PC-3 (cell line): ENCODE data around the gene PIANP. TPM values are rescaled to one million over a fixed set of nuclear protein-coding genes. Genes with fewer than 3 reads are reported as not detected.

Experiments used
- ATAC-seq: fragments of 200-7000 bp; cut with Tn5 transposase; 2 replicates; pipeline ENCODE4 v1.9.1; 2020; ENCODE audit warnings: mild to moderate bottlenecking, moderate library complexity
- BruUV-seq: library from RNA; stranded (reverse); fragments of 400-500 nt; replicated peaks from 2 replicates; lab custom pipeline; 2021; lab: Mats Ljungman, UMichigan
- CTCF ChIA-PET: fragments of 300-600 bp; sonication (Branson Sonifier 250); formaldehyde crosslinking; loops from one replicate; lab custom pipeline; 2022; ENCODE audit warnings: antibody characterized with exemption; lab: Charles Lee
- POLR2A ChIA-PET: fragments of 300-600 bp; sonication (Branson Sonifier 250); formaldehyde crosslinking; loops from one replicate; lab custom pipeline; 2022; ENCODE audit warnings: antibody characterized with exemption; ENCODE audit not compliant: unreplicated experiment; lab: Charles Lee
- DNase-seq: peaks from one replicate; pipeline ENCODE4 v3.0.0-alpha.2; 2015
- H2AFZ ChIP-seq: fragments of 300-600 bp; sonication (generic); 2 replicates; pipeline ENCODE4 v1.6.0; 2016; ENCODE audit warnings: antibody characterized with exemption, low read length
- H3F3A ChIP-seq: fragments of 300-600 bp; sonication (generic); one replicate; pipeline ENCODE4 v1.6.0; 2017; ENCODE audit warnings: antibody characterized with exemption, low read length, control low read depth, mild to moderate bottlenecking; ENCODE audit not compliant: unreplicated experiment
- H3K27ac ChIP-seq: fragments of 300-600 bp; sonication (generic); 2 replicates; pipeline ENCODE4 v1.5.1; 2016; ENCODE audit warnings: mild to moderate bottlenecking, low read length
- H3K27me3 ChIP-seq: fragments of 300-600 bp; sonication (generic); 2 replicates; pipeline ENCODE4 v1.6.1; 2016; ENCODE audit warnings: low read length, mixed read lengths
- H3K36me3 ChIP-seq: fragments of 300-600 bp; sonication (generic); 2 replicates; pipeline ENCODE4 v1.6.1; 2016; ENCODE audit warnings: low read depth, mixed run types, low read length, mixed read lengths
- H3K4me1 ChIP-seq: fragments of 300-600 bp; sonication (generic); 2 replicates; pipeline ENCODE4 v1.5.1; 2016; ENCODE audit warnings: low read length; ENCODE audit not compliant: insufficient read depth
- H3K4me2 ChIP-seq: fragments of 300-600 bp; sonication (generic); 2 replicates; pipeline ENCODE4 v1.6.0; 2016; ENCODE audit warnings: low read length
- H3K4me3 ChIP-seq: fragments of 300-600 bp; sonication (generic); 2 replicates; pipeline ENCODE4 v1.5.1; 2016; ENCODE audit warnings: mild to moderate bottlenecking, low read length, mixed read lengths
- H3K79me2 ChIP-seq: fragments of 300-600 bp; sonication (generic); 2 replicates; pipeline ENCODE4 v1.6.1; 2017; ENCODE audit warnings: low read length, mixed read lengths
- H3K9ac ChIP-seq: fragments of 300-600 bp; sonication (generic); 2 replicates; pipeline ENCODE4 v1.6.0; 2016; ENCODE audit warnings: mild to moderate bottlenecking, low read length
- H3K9me2 ChIP-seq: fragments of 300-600 bp; sonication (generic); replicated peaks from 2 replicates; pipeline ENCODE4 v1.6.1; 2016; ENCODE audit warnings: mixed run types, low read length, mixed read lengths
- H3K9me3 ChIP-seq: fragments of 300-600 bp; sonication (generic); 2 replicates; pipeline ENCODE4 v1.6.1; 2016; ENCODE audit warnings: low read length, mixed read lengths
- H4K20me1 ChIP-seq: fragments of 300-600 bp; sonication (generic); 2 replicates; pipeline ENCODE4 v1.6.1; 2016; ENCODE audit warnings: low read length, mixed read lengths
- EZH2 ChIP-seq: fragments of 300-600 bp; sonication (generic); IDR thresholded peaks from one replicate; pipeline ENCODE4 v1.6.1; 2017; ENCODE audit warnings: antibody characterized with exemption, mild to moderate bottlenecking, low read length; ENCODE audit not compliant: unreplicated experiment
- EZH2phosphoT487 ChIP-seq: fragments of 300-600 bp; sonication (generic); IDR thresholded peaks from 2 replicates; pipeline ENCODE4 v1.6.1; 2018; ENCODE audit warnings: mild to moderate bottlenecking, antibody characterized with exemption, low read length, borderline replicate concordance
- intact Hi-C: fragments of 100-400 bp; cut with micrococcal nuclease; formaldehyde crosslinking; loops from 2 replicates; pipeline ENCODE4 v1.9.0; 2023
- total RNA-seq: library from RNA; depleted of rRNA; stranded (reverse); fragments of >200 nt; gene quantifications from 2 replicates; pipeline ENCODE4 v1.2.3, GENCODE V29; 2014
- TF ChIP-seq, protein P1 (sequence below): fragments of 300-600 bp; sonication (generic); conservative IDR thresholded peaks from 2 replicates; pipeline ENCODE4 v1.5.1; 2017; ENCODE audit warnings: antibody characterized with exemption, low read depth, mild to moderate bottlenecking, low read length

PIANP gene
- total RNA-seq, 1 experiment from 2014 or later, result not detected

DNA sequence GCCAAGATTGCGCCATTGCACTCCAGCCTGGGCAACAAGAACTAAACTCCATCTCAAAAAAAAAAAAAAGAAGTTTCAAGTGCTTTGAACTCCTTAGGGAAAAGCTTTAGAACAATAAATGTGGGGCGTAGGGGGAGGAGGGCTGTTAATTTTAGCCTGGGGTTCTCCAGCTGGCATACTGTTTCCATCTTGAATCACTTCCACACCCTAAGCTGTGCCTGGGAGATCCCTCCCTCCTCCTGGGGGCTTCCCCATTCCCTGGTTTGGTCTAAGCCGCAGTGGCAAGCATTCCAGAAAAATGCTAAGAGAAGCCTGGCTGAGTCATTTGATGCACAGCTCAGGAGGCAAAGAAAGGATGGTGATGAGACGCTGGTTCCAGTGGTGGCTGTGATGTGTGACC lies 9.1 kb downstream of the PIANP start:
- H3K9ac ChIP-seq, result no peak overlapping the region
- no peak overlapping the region for H2AFZ ChIP-seq
- no peak overlapping the region for H3K27ac ChIP-seq
- no TSS peak for BruUV-seq
- DNase-seq, result no peak
- H3K27me3 ChIP-seq, result no peaks in the 10 kb centered on the region
- ATAC-seq, result no peak
- ChIA-PET POLR2A (no interaction called here), CTCF (no interaction called here)
- no peaks in the 10 kb centered on the region for H3K9me3 ChIP-seq
- H3K9me2 ChIP-seq, result no peaks in the 10 kb centered on the region
- peaks cover 38% of the 10 kb centered on the region for H3K79me2 ChIP-seq
- no peaks in the 10 kb centered on the region for H3F3A ChIP-seq
- H3K4me2 ChIP-seq, result no peak overlapping the region
- no peaks in the 10 kb centered on the region for H3K36me3 ChIP-seq
- no peak overlapping the region for H3K4me3 ChIP-seq
- intact Hi-C loops, result no loop called here
- H3K4me1 ChIP-seq, result 0 out of 2 replicates have a peak, but pooled peaks cover 13% of the 10 kb centered on the region
- no peaks in the 10 kb centered on the region for H4K20me1 ChIP-seq
- TF ChIP-seq EZH2, result no peak

DNA sequence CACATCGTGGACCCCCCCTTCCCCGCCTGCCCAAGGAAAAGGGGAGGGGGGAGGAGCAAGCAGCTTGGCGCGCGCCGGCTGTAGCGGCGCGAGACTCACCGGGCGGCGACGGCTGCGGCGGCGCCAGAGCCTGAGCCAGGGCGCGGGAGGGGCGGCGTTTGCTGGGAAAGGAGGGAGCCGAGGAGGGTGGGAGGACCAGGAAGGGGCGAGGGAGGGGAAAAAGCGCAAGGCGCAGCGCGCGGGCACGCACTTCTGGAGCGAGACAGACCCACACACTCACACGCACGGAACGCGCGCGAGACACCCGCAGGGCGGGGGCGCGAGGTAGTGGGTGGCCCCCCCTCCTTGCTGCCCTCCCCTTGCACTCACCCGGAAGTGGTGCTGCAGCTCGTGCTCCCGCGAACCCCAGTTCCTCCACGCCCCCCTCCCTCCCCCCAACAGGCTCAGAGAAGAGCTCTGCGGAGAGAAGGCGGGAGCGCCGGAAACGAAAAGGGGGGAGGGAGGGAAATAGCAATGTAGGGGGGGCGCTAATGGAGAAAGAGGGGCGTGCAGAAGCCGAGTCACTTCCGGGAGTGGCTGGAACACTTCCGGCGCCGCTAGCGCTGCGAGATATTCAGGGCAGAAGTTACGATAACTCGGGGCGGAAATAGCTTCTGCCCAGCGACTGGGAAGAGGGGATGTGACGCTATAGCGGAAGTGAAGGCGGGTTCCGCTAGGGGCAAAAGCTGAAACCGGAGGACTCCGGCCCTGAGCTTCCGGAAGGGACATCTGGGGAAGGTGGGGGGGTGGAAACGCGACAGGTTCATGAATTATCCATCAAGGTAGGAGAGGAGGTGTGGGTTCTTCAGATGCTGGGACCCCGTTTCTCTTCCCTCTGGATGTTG lies 11.4 kb downstream of the PIANP start, which contains the start of gene ZNF384:
ZNF384 (minus strand) TSS at position 377 of the 884 bp plus-strand sequence. CDS start 9,855 bp downstream, outside the sequence.
- no peaks in the 10 kb centered on the region for H3F3A ChIP-seq
- intact Hi-C loops, result loop anchor here (1.0 kb wide), 2 partner anchors 26 to 35 kb away; partner anchors contain the start of genes COPS7A and ING4
- peaks cover 7% of the 10 kb centered on the region for H3K36me3 ChIP-seq
- H3K9ac ChIP-seq, result peak within 1 kb of the TSS; percentile 97
- no peaks in the 10 kb centered on the region for H3K9me2 ChIP-seq
- no peaks in the 10 kb centered on the region for H3K9me3 ChIP-seq
- H3K27me3 ChIP-seq, result no peaks in the 10 kb centered on the region
- POLR2A ChIA-PET, result interaction anchor here (0.5 to 1.0 kb wide), 11 partner anchors 9 to 880 kb away, joined by 3 to 16 read pairs (median 4); partner anchors contain the start of genes COPS7A and USP5
- H4K20me1 ChIP-seq, result no peaks in the 10 kb centered on the region
- H3K27ac ChIP-seq, result peak within 1 kb of the TSS; percentile 83
- H2AFZ ChIP-seq, result peak within 1 kb of the TSS; percentile 73
- TF ChIP-seq, protein P1, sequence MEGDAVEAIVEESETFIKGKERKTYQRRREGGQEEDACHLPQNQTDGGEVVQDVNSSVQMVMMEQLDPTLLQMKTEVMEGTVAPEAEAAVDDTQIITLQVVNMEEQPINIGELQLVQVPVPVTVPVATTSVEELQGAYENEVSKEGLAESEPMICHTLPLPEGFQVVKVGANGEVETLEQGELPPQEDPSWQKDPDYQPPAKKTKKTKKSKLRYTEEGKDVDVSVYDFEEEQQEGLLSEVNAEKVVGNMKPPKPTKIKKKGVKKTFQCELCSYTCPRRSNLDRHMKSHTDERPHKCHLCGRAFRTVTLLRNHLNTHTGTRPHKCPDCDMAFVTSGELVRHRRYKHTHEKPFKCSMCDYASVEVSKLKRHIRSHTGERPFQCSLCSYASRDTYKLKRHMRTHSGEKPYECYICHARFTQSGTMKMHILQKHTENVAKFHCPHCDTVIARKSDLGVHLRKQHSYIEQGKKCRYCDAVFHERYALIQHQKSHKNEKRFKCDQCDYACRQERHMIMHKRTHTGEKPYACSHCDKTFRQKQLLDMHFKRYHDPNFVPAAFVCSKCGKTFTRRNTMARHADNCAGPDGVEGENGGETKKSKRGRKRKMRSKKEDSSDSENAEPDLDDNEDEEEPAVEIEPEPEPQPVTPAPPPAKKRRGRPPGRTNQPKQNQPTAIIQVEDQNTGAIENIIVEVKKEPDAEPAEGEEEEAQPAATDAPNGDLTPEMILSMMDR, result no peak
- TF ChIP-seq EZH2phosphoT487, result peak; percentile 95
- peak; percentile 85 for ATAC-seq
- DNase-seq, result peak; percentile 97
- BruUV-seq, result no TSS peak
- CTCF ChIA-PET, result interaction anchor here (0.5 to 0.7 kb wide), 7 partner anchors 84 to 252 kb away, joined by 3 to 12 read pairs (median 5); no protein-coding TSS in a partner anchor
- H3K79me2 ChIP-seq, result peaks cover 60% of the 10 kb centered on the region
- H3K4me1 ChIP-seq, result peaks cover 13% of the 10 kb centered on the region; the same call in 1 of the 2 replicates
- peak within 1 kb of the TSS; percentile 99 for H3K4me2 ChIP-seq
- peak within 1 kb of the TSS; percentile 72 for H3K4me3 ChIP-seq

DNA sequence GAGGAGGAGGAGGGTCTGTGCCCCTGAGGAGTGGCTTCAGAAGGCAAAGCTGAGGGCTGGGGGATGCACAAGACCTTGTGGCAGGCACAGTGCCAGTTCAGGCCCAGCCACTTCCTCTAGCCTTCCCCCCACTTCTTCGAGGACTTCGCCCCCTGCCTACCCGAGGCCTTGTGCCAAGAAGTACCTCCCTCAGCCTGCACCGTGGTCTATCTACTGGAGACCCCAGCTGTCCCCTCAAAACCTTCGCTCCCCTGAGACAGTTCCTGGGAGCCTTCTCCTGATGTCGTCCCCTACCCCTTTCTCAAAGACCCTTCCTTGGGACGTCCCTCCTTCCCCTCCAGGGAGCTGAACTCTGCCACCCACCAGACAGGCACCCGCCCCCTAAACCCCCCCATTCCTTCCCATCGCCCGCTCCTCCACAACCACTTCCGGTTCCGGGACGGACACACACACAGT lies 12.0 kb downstream of the PIANP start:
- H3K79me2 ChIP-seq, result peaks cover 67% of the 10 kb centered on the region
- TF ChIP-seq, protein P1, result no peak
- no peak for TF ChIP-seq EZH2
- TF ChIP-seq EZH2phosphoT487, result no peak
- no peaks in the 10 kb centered on the region for H3F3A ChIP-seq
- intact Hi-C loops, result no loop called here
- ChIA-PET CTCF (interaction anchor here (0.6 to 0.7 kb wide), 2 partner anchors 83 to 252 kb away, joined by 3 to 12 read pairs; no protein-coding TSS in a partner anchor), POLR2A (interaction anchor here (0.6 to 1.0 kb wide), 3 partner anchors 9 to 64 kb away, joined by 3 to 13 read pairs (median 10); partner anchors contain the start of gene COPS7A)
- BruUV-seq, result TSS peak; percentile 47
- no peaks in the 10 kb centered on the region for H4K20me1 ChIP-seq
- peak overlapping the region; percentile 72 for H2AFZ ChIP-seq
- H3K27me3 ChIP-seq, result no peaks in the 10 kb centered on the region
- DNase-seq (no peak), ATAC-seq (no peak; the same call in 1 of the 2 replicates)
- peaks cover 13% of the 10 kb centered on the region; the same call in 1 of the 2 replicates for H3K4me1 ChIP-seq
- H3K4me2 ChIP-seq, result peak overlapping the region; percentile 99
- H3K4me3 ChIP-seq, result peak overlapping the region; percentile 72
- H3K36me3 ChIP-seq, result peaks cover 8% of the 10 kb centered on the region
- H3K9me2 ChIP-seq, result no peaks in the 10 kb centered on the region
- peak overlapping the region; percentile 97 for H3K9ac ChIP-seq
- H3K9me3 ChIP-seq, result no peaks in the 10 kb centered on the region
- peak overlapping the region; percentile 83 for H3K27ac ChIP-seq
